Astrocyte of the hippocampus (primary cell): ENCODE data around the gene NETO1.

ENCODE experiments used
- DNase-seq: peaks from one replicate; pipeline ENCODE4 v3.0.0; 2011; ENCODE audit warnings: low read depth, low spot score

The NETO1 gene, protein sequence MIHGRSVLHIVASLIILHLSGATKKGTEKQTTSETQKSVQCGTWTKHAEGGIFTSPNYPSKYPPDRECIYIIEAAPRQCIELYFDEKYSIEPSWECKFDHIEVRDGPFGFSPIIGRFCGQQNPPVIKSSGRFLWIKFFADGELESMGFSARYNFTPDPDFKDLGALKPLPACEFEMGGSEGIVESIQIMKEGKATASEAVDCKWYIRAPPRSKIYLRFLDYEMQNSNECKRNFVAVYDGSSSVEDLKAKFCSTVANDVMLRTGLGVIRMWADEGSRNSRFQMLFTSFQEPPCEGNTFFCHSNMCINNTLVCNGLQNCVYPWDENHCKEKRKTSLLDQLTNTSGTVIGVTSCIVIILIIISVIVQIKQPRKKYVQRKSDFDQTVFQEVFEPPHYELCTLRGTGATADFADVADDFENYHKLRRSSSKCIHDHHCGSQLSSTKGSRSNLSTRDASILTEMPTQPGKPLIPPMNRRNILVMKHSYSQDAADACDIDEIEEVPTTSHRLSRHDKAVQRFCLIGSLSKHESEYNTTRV

DNA sequence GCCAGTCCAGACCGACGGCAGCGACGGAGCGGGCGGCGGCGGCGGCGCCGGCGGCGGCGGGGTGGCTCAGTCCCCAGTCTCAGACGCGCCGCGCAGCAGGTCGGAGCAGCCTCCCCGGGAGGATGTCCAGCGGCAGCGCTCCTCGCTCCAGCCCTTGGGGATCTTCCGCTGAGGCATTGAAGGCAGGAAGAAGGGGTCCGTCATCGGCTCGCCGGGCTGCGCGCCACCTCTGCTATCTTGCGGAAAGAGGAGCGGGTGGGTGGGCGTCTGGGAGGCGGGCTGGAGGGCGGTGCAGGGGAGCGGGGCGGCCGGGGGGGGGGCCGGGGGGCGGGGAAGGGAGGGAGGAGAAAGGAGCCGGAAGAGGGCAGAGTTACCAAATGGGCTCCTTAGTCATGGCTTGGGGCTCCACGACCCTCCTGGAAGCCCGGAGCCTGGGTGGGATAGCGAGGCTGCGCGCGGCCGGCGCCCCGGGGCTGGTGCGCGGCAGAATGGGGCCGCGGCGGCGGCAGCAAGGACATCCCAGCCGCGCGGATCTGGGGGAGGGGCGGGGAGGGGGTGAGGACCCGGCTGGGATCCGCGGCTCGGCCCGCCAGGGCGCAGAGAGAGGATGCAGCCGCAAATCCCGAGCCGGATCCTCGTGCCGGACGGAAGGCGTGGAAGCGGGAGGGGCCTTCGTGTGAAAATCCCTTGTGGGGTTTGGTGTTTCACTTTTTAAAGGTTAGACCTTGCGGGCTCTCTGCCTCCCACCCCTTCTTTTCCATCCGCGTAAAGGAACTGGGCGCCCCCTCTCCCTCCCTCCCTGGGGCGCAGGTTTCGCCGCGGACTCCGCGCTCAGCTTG lies at the start of gene NETO1:
TSS of gene NETO1 (minus strand) at position 242 of the 839 bp plus-strand sequence. CDS start 696 bp downstream, outside the sequence.
- peak; percentile 68 for DNase-seq

DNA sequence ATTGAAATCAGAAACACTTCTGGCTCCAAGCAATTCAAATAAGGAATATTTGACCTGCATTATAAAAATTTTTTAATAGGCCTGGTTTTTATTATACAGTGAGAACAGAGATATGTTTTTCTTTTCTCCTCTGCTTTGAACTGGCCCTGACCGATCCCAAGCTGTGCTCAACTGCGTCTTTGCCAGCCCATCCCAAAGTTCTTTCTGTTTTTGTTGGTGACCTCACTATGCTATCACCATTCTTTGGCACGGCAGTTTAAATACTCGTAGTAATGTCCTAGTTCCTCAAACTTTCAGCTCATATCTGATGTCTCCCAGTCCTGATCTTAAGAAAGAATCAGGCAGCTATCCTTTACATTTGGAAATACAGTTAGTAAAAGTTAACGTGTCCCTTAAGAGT lies 42.3 kb upstream of the NETO1 start:
- DNase-seq, result no peak

DNA sequence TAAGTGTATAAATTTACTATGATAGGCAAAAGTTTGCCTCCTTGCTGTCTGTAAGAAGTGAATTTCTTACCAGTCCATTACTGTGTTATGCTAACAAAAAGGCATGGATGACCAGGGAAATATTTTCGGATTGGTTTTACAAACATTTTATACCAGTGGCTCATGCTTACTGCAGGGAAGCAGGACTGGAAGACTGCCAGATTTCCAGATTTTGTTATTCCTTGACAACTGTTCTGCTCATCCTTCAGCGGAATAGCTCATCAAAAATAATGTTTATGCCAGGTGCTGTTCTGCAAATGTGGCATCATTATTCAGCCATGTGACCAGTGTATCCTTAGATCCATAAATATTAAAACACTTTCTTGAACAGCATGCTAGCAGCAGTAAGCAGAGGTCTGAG lies 40.4 kb upstream of the NETO1 start:
- DNase-seq, result peak; percentile 7

DNA sequence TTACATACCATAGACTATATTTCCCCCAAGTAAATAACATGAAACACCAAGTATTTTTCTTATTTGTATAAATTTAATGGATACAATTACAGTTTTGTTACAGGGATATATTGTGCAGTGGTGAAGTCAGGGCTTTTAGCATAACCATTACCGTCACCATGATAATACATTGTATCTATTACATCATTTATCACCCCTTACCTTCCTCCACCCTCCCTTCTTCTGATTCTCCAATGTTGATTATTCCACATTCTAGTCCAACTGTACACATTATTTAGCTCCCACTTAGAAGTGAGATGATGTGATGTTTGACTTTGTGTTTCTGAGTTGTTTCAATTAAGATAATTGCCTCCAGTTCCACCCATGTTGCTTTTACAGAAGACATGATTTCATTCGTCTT lies 35.2 kb upstream of the NETO1 start:
- no peak for DNase-seq

DNA sequence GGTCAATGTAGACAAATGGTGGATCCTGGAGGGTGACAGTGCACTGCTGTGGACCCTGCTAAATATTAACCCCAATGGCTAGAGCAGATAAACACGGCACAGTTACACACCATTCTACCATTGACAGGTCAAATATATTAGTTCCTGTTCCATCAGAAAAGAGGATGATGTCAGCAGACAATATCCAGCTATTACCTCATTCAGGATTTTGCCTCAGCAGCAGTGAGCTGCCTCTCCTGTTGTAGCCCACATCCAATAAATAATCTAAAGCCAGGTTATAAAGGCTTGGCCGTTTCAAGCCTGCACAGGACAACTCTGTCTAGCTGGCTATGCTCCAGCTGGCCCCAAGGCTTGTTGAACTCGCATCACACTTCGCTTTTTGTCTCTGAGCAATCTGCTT lies 31.6 kb upstream of the NETO1 start:
- no peak for DNase-seq

DNA sequence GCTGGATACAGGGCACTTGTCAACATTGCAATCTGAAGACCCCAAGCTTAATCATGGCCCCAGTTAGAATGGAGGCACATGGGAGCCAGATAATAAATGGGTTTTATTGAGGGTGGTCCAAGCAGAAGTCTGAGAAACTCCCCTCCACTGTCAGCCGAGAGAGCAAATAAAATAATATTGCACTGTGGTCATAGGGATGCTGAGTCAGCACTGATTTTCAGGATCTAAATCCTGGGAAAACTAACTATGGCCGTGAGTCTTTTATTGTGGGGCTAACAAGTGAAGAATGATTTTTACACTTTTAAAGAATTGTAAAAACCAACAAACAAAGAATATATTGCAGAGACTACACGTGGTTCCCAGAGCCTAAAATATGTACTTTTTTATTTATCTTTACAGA lies 31.1 kb upstream of the NETO1 start:
- DNase-seq, result no peak

DNA sequence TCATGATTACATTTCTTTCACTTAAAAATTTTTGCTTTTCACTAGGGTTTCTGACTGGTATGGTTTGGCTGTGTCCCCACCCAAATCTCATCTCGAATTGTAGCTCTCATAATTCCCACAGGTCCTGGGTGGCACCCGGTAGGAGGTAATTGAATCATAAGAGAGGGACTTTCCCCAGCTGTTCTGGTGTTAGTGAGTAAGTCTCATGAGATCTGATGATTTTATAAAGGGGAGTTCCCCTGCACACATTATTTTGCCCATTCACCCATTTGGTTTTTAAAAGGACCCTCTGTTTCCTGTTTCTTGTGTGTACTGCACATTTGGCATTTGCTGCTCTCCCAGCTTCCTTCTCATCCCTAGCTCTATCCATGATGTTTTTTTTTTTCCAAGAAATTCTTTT lies 27.8 kb upstream of the NETO1 start:
- peak; percentile 27 for DNase-seq

DNA sequence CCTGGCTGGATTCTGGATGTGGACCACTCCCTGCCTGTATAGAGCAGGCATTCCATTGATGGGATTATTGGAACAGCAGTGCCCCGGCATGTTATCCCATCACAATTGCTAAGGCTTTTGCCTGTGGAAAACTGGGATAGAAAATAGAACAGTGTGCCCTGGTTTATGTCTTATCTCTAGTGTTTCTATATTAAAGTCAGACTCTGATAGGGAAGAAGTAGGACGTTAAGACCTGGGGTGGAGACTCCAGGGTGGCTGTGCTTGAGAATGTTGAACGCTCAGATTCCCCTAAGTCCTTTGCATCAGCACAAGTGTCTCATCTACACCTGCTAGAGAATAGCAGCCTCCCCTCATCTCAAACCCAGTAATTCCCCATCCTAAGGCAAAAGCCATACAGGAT lies 10.8 kb upstream of the NETO1 start:
- DNase-seq, result no peak

DNA sequence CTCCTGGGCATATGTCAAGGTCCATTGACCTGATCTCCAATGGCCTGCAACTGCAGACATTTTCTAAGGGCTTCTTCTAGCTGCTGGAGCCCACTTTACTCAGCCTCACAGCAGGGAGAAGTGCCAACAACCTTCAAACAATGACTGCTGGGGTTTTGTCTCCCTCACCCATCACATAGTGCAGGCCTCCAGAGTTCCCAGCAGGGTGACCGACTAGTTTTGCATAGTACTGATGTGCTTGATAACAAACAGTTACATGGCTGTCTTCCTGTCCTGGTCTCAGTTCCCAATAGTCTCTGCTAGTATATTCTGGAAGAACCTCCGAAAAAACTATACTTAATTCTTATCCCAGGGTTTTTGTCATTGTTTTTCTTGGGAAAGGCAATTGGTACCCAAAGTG lies 10.4 kb upstream of the NETO1 start:
- no peak for DNase-seq

DNA sequence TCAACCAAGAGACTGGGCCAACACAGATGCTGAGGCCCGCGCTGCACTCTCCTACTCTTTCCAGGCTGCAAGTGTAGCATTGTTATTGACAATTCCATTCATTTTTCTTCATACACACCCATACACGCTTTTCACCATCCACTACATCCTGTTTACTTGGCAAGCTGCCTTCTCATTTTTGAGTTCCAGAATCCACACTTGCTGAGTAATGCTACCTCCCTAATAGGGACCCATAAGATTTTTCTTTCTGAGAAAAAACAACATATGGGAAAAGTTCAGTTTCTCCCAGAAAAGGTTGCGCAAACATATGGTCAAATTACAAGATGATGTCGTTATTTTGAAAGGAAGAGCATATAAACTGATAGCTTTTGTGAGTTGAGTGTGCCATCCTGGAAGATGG lies 3.3 kb upstream of the NETO1 start:
- peak; percentile 40 for DNase-seq

DNA sequence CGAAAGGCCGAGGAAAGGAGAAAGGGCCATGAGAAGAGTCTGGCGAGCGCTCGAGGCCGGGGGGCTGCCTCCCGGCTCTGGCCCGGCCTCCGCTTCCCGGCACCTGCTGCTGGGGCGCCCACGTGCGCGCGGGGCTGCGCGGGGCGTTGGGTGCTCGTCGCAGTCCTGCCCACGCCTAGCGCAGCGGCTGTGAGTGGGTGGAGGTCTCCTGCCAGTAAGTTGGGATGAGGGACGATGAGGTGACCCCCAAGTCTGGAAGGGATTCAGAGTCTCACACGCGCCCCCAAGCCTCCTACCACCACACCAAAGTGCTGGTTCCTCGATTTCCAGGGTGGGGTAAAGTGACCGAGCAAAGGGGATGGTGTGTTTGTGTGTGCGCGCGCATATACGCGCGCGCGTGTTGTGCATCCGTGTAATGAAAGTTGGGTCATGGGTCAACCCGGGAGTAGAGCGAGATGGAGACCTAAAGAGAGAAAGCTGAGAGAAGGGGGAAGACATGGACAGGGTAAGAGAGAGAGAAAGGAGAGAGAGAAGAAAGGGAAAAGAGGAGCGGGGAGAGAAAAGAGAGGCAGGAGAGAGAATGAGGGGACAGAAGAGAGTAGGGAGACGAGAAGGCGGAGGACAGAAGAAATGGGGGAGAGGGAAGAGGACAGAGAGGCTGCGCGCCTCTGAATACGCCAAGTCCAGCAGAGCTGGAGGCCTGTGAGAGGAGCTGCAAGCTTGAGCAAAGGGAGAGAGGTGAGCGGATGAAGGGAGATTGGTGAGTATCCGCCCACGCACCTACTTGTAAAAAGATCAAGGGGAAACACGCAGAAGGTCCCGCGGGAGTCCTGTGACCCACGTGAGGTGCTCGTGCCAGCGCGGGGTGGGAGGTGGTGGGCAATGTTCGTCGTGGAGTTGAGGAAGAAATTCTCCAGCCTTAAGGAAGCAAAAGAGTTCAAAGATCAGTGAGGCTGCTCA lies 1.7 kb upstream of the NETO1 start:
- DNase-seq, result peak; percentile 27

DNA sequence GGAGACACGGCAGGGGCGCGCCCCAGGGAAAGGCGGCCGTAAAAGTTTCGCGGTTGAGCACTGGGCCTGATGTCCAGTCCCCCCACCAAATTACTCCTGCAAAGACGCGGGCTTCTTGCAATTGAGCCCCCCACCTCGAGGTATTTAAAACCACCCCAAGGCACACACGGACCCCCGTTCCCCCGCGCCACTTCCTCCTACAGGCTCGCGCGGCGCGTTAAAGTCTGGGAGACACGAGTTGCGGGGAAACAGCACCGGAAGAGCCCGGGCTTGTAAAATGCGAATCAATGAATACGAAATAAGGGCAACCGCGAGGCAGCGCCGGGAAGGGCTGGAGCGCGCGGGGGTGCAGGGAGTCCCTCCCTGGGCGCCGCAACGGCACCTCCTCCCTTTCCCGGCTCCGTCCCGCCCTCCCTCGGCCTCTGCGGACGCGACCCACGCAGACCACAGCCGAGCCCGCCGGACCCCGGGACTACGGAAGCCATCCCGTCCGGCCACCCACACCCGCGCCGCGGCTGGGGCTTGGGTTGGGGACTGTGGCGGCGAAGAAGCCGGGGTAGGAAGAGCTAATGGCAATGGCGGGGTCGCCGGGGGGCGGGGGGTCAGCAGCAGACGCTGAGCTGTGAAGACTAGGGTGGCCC lies 918 bp upstream of the NETO1 start:
- DNase-seq, result peak; percentile 44

DNA sequence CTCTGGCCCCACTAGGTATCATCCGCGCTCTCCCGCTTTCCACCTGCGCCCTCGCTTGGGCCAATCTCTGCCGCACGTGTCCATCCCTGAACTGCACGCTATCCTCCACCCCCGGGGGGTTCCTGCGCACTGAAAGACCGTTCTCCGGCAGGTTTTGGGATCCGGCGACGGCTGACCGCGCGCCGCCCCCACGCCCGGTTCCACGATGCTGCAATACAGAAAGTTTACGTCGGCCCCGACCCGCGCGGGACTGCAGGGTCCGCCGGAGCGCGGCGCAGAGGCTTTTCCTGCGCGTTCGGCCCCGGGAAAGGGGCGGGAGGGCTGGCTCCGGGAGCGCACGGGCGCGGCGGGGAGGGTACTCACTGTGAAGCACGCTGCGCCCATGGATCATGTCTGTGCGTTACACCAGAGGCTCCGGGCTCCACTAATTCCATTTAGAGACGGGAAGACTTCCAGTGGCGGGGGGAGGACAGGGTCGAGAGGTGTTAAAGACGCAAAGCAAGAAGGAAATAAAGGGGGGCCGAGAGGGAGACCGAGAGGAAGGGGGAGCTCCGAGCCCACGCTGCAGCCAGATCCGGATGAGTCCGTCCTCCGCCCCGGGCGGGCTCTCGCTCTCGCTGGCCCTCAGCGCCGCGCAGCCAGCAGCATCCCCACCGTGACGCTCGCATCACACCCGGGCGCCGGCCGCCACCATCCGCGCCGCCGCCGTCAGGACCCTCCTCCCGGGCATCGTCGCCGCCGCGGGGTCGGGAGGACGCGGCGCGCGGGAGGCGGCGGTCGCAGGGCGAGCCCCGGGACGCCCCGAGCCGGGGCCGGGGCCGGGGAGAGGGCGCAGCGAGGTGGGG lies 664 bp downstream of the NETO1 start:
- DNase-seq, result peak; percentile 62

DNA sequence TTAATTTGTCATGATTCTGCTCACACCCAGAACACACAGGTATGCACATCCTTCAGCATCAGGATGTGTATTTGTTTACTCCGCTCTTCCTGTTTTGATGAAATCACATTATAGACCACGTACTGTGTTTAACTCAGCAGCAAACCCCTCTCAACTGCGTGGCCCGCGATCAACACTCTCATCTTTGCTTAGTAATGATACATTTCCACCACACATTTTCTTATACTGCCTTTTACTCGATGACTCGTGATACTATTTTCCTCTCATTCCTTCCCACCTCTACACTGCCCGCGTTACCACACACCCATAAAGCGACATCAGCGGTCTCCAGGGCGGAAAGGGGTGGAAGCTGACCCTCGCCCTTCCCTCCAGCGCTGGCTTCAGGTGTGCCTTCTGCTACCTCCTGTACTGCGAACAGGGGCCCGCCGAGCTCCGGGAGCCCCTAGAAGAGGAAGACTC lies 1.3 kb downstream of the NETO1 start:
- no peak for DNase-seq

DNA sequence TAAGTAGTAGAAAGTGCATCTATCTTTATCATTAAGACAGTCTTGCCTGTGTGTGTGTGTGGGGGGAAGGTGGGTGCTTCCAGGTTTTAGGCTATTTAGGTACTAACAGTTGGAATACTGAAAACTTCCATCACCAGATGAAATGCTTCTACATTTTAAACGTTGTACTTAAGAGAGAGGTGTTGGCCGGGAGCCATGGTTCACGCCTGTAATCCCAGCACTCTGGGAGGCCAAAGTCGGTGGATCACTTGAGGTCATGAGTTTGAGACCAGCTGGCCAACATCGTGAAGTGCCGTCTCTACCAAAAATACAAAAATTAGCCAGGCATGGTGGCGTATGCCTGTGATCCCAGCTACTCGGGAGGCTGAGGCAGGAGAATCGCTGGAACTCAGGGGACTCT lies 4.0 kb downstream of the NETO1 start:
- no peak for DNase-seq

DNA sequence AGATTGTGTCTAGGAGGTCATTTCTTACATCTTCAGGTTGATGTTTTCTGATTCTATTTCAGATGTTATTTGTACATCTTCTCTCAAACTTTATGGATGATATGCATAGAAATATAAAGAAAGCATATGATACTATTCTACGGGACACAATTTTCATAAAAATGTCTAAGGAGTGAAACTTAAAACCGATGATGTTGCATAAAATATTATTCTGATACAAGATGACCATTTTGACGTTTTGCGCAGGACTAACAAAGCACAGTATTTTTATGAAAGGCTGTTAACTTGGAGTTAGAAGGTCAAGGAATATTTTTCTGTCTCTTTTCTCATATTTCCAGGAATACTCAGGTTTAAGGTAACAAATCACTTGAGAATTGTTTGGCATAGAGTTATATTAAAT lies 8.7 kb downstream of the NETO1 start:
- no peak for DNase-seq

DNA sequence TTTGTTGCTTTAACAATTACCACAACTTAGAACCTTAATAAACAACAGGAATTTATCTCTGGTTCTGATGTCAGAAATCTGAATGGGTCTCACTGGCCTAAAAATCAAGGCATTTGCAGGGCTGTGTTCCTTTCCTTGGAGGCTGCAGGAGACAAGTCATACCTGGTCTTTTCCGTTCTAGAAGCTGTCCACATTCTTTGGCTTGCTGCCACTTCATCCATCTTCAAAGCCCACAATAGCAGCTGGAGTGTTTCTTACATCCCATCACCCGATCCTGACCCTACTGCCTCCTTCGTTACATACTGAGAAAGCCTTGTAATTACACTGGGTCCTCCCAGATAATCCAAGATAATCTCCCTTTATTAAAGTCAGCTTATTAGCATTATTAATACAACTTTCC lies 18.1 kb downstream of the NETO1 start:
- DNase-seq, result no peak

DNA sequence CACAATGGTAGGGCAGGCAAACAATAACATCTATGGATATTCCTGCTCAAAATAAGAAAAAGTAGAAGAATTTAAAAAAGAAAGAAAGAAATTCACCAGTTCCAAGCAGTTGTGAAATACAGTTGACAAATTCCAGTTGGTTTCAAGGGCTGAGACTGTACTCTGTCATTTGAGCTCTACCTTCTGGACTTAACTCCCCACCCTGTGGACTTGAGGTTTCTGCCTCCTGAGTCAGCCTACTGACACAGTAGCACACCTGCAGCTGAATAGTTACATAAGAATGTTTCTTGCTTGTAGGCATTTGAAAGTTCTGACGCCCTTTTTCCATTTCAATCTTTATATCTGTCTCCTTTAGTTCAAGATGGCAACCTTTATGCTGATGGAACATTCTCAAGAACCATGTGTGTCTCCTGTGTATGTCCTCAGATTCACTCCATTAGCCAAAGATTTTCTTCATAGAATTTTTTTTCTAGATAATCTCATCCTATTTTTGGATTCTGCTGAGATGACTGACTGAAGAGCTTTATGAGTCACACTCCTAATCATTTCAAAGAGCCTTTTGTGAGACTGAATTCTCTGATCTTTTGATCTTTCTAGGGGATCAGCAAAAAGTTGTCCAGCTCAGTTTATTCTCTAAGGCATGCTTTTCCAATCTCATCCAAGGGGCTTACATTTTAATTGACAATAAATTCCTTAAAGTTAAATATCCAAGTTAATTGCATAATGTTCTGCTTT lies 19.1 kb downstream of the NETO1 start:
- DNase-seq, result no peak

DNA sequence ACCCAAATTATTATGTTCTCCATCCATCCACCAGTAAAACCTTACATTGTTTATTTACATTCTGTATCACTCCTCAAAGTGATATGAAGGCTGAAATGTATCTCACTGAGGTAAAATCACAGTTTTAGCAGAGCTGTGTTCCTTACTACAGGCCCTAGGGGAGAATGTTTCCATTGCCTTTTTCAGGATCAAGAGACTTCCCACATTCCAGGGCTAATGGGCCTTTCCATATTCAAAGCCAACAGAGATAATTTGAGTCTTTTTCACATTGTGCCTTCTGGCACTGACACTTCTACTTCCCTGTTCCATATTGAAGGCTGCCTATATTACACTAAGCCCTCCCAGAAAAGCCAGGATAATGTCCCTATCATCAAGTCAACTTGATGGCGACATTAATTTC lies 20.0 kb downstream of the NETO1 start:
- DNase-seq, result no peak
